ENCODE results near the gene DMRT2.

Gene DMRT2

DNA sequence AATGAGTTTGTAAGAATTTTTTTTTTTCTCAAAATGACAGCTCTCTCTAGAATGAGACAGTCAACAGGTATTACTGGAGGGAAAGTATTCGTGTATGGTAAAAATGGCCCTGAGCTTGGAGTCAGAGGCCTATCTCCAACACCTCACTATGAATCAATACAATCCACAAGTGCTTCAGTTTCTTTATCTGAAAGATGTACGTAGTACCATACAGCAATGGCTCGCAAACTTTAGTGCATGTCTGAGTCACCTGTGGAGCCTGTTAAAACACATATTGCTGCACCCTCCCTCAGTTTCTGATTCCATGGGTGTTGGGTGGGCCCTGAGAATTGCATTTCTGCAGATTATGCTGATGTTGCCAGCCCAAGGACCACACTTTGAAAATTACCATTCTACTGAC lies 44.6 kb downstream of the DMRT2 start:
- DNase-seq (ENCODE audit: low read depth in 2 of 2) = no peak

DNA sequence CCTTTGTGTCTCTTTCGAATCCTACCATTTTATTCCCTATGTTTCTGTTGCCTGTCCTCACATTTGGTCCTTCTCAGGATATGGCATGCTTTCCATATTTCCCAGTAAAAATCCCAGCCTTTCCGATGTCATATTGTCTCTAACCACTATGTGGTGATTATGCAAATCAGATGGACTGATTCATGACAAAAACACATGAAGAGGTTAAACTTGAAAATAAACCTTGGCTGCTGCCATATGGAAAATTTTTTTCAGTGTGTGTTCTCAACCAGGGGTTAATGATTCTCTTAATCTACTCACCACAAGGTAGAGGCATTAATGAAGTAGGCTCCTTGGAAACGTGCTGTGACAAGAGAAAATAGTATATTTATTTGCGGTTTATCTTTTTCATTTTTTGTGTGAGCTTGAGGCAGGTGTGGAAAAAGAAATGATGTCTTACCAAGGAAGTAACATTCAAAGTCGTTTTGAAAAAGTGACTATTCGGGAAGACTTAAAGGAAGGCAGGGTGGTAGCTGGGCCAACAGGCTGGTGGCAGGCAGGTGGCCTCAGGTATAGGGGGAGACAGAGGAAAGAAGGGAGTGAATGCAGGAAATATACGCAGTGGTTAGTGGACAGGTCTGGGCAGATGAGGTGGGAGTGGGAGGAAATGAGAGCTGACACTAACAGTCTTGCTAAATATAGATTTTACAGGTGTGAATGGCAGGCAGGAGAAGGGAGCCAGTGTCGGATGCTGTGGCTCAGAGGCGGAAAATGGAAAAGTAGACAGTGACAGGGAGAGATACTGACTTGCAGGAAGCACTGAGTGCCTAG lies 46.2 kb downstream of the DMRT2 start:
- DNase-seq (ENCODE audit: low read depth in 2 of 2) = no peak

DNA sequence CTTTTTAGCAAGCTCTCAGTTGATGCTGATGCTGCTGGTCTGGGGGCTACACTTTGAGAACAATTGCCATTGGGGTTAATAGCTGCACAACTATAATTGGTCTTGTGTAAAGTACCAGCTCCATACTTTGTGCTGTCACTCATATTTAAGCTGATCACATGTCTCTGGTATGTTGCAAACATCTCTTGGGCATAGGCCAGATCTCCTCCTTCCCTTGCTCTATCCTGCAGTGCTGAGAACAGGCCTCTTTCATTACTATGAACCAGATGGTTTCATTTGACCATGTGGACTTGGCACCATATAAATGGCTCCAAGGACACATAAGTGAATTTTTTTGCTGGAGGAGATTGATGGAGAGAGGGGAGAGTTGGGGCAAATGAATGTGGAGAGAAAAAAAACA lies 48.4 kb downstream of the DMRT2 start:
- DNase-seq (ENCODE audit: low read depth in 2 of 2) = no peak

DNA sequence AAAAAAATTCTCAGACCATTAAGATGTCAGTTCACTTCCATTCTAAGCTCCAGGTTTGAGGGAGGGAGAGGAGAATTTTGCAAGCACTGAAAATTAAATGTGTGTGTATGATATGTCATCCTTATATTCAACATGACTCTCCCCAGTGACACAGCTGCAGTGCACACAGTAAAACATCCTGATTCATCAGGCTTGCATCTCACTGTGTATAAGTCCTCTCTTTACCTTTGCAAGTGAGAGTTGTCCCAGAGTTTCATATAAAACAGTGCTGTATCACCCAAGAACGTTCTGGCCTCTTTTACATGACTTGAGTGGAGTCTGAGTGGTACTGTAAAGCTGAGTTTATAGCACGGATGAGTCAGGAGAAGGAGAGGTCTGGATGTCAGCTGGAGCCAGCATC lies 50.0 kb downstream of the DMRT2 start:
- no peak for DNase-seq (ENCODE audit: low read depth in 2 of 2)

DNA sequence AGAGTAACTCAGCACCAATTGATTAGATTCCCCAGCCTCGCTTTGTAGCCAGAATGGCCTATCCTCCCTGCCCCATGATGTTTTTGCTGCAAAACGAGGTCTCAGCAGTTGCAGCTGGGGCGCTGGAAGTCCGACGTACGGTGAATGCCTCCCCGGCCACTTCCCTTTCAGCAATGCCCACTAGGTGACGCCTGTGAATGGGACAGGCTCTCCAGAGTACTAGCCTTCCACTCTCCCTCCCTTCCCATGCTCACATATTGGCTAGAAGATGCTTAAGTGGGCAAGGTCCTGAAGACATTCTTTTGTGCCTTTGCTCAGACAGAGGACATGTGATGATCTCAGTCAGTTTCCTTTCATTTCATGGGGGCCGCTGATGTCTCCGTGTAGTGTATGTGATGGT lies 50.8 kb downstream of the DMRT2 start:
- DNase-seq (ENCODE audit: low read depth in 2 of 2) = no peak

DNA sequence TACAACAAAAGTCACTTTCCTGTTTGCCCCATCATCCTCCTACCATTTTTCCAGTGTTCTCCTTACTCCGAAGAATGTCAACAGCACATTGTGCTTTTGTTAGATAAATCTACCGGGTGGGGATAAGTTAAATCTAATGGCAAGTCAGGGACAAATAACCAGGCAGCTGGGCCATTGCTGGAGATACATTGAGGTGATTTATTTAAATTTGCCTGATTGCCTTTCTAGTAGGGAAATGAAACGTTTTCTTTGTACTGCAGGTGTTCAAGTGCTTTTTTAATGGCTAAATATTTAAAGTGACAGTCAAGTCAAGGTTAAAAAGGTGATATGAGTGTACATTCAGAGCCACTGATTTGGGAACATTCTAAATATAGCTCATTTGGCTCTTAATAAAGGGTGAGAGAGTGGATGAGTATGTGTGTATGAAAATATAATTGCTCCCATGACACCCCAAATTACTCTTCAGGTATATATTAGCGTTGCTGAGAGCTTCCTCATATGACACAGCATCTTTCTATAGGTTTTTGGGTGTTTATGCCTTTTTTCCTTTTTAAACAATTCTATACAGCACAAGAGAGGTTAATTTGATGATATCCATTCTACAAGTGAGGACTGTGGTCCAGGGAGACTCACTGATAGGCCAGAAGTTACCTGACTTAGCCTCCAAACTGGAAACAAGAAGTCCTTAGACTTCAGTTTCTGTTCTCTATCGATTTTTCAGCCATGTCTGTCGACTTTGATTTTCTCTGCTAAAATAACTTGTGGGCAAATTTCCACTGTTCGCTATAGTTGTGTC lies 51.9 kb downstream of the DMRT2 start:
- DNase-seq (ENCODE audit: low read depth in 2 of 2) = no peak

DNA sequence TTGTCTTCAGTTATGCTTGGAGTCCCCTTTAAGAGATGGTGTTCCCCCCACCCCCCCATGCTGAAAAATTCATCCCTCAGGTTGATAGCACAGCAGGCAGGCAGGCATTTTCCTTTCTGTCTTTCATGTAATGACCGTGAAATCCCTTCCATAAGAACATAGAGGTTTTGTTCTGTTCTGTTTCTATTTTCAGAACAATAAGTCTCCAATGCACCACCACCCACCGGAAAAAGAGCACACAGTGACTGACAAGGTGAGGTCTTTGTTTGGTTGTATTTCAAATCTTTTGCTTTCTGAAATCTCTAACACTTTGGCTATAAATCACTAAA lies 52.4 kb downstream of the DMRT2 start:
- no peak for DNase-seq (ENCODE audit: low read depth in 2 of 2)

All from stimulated activated CD8-positive, alpha-beta memory T cell treated with anti-CD3 and anti-CD28 coated beads, Interleukin-2, amount 100 ng/mL, for 1 hour (primary cell).